DMS 273 treated with DMSO at 0.1 percent for 48 hours (cell line): ENCODE data around the gene DCTD.
"Not testable (repeated sequence)": the region's sequence is repeated elsewhere in the genome, so short reads cannot be mapped to it uniquely, and the experiment has no call there.

ENCODE experiments used
- DNase-seq: peaks from one replicate; lab custom pipeline; 2025; lab: John Stamatoyannopoulos, UW

The DCTD gene

DNA sequence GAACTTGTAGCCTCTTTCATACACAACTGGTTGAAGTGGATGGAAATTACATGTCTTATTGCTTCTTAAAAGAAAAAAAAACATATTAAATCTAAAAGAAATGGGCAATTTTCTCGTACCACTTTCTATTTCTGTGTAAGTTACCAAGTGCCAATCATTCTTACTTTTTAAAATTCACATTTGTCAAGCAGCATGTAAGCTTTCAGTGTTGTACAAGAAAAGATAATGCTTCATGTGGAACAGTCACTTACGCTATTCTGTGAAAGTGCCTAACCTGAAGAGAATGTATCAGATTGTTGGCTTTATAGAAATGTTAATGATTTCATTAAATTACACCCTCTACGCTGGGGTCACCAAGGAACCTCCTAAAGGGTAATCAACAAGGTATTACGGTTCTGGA is 4.4 kb upstream of the DCTD start:
- DNase-seq = no peak

GRCh38 chr4:182920676-182921075 is 3.5 kb upstream of the DCTD start:
- no peak for DNase-seq

- no peak for DNase-seq
Measured at GRCh38 chr4:182918791-182919302, 1.7 kb upstream of the DCTD start.

GRCh38 chr4:182918044-182918607 is 940 bp upstream of the DCTD start:
- no peak for DNase-seq

GRCh38 chr4:182916483-182917181 is 554 bp downstream of the DCTD start:
- no peak for DNase-seq

GRCh38 chr4:182914357-182914756 is 2.8 kb downstream of the DCTD start:
- no peak for DNase-seq

DNA sequence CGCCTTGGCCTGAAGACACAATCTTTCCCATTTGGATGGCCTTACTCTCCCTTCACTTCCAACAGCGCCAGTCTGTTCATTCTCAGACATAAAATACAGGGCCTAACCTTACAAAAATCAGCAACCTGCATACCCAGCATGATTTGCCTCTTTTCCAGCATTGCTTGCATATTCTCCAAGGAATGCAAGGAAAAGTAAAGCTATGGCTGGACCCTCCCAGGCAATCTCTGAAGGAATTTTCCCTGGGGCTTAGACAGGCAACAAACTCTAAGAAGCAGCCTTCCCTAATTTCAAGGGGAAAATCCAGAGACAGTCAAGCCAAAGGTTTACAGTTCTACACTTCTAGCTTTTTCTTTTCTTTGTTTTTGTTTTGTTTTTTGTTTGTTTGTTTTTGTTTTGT is 3.6 kb downstream of the DCTD start:
- no peak for DNase-seq

GRCh38 chr4:182913036-182913435 is 4.2 kb downstream of the DCTD start:
- DNase-seq = no peak

- DNase-seq = no peak
Measured at GRCh38 chr4:182908124-182908523, 9.1 kb downstream of the DCTD start.

- no peak for DNase-seq
Measured at GRCh38 chr4:182907396-182907795, 9.8 kb downstream of the DCTD start.

DNA sequence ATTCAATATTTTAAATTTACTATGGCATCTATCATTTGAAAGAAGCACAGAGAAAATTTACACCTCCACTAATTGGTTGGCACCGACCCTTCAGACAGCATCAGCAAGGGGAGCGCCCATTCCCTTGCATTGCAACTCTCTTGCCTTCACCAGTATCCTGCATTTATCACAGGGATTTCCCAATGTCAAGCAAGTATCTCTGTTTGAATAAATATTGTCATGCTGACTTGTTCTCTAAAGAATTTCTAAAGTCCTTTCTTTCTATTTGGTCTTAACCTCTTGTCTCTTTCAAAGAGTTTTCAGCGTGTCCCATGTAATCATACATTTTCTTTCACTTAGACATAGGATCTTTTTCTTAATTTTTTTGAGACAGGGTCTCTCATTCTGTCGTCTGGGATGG is 10.4 kb downstream of the DCTD start:
- no peak for DNase-seq

GRCh38 chr4:182905038-182905437 is 12.1 kb downstream of the DCTD start:
- DNase-seq = no peak

DNA sequence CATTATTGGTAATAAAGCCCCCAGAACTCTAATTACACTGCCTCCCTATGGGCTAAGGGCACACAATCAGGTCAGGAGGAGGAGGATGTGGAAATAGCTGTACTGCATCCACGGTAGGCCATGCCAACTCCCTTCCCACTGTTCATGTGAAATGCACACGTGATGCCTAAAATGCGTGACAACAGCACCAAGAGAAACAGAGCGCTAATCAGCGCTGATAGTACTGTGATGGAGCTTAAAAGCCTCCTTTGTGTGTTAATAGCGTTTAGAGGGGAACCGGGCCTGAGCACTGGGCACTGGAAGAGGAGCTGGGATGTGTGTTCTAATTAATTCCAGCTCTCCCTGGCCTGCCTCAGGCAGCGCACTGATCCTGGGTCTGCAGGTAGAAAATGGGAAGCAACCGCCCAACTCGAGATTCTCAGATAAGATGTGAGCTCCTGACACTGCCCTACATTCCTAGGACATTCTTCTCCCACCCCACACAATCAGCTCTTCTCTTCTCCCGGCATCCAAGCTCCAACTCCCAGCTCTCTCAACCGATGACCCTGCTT is 12.9 kb downstream of the DCTD start:
- no peak for DNase-seq

DNA sequence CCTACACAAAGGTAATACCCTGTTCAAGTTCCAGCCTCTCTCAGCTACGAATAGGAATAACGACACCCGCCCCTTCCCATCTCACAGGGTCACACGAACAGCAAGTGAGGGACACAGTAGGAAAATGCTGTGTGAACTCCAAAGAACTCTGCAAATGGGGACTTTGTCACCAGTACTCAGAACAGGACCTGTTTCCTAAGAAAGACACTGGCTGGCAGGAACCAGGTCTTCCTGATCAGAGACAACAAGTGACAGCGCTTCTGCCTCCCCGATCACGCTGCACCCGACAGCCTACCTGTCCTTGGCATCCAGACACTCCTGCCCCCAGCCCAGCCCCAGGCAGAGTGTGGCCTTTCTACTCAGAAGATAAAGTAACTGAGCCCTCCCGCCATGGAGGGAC is 14.2 kb downstream of the DCTD start:
- DNase-seq = no peak

GRCh38 chr4:182901337-182901736 is 15.8 kb downstream of the DCTD start:
- DNase-seq = no peak

DNA sequence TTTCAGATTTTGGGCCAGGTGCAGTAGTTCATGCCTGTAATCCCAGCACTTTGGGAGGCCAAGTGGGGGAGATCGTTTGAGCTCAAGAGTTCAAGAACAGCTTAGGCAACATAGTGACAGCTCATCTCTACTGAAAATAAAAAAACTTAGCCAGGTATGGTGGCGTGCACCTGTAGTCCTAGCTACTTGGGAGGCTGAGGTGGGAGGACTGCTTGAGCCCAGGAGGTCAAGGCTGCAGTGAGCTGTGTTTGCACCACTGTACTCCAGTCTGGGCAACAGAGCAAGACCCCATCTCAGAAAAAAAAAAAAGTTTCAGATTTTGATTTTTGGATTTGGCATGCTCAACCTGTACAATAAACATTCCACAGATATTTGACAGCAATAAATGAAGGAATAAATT is 17.2 kb downstream of the DCTD start:
- not testable (repeated sequence) for DNase-seq

DNA sequence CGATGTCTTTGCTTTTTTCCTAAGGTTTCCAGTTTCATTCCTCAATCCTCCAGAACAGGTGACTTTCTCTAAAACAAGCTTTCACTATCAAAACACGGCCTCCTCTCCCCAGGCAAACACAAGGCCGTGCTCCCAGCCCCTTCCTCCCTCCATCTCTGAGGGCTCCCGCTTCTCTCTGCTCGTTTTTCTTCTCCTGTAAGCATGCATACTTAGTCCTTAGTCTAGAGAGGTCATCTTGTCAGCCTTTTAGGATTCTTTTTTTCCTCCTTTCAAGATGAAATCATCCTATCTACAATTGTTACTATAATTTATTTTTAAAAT is 18.7 kb downstream of the DCTD start:
- DNase-seq = no peak

DNA sequence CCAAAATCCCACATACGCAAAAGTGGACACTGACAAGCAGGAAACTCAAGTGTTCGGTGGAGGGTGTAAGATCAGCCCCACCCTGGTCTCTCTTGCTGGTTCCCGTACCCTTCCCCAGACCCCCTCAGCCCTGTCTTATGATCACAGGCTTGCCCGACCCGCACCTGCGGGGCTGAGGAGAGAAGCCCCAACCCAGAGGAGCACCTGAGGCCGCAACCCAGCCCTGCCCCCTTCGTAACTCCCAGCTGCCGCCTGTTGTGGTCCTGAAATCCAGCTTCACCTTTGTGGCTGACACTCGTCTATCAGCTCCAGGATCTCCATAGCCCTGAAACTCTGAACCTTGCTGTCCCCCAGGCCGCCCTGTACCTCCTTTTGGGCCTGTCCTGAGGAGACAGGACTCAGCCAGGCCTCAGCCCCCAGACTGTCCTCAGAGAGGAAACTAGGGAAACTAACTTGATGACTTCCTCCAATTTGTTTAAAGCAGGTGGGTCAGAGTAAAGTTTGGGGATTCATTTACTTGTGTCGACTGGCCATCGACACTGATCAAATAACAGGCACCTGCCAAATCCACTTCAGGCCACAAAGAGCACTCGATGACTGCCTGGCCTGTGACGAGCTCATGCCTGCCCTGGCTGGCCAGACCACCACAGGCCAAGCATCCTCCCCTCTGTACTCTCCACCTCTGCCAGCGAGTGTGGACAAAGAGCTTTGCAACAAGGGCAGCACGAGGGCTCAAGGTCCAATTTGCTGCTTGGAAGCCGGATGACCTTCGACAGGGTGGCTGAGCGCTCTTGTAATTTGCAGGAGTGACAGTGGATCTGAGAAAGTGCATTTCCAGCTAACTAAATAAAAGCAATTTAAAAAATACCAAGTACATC is 19.3 kb downstream of the DCTD start:
- no peak for DNase-seq

DNA sequence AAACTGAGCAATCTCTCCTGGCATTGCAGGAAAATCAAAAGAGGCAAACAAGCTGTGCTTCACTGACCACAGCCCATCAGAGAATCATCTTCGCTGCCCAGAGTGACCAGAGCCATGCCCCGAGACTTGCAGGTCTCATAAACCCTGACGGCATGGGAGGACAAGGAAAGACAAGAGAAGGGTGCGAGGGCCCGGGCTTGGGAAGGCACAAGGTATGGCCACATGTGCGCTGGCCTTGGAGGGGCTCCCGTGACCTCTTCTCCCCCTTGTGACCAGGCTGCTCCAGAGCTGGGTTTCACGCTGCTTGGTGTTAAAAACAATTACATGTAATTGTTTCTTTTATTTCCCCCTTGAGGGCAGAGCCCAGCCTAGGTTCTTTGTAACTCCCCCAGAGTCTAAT is 20.8 kb downstream of the DCTD start:
- DNase-seq = no peak

GRCh38 chr4:182895791-182896292 is 21.3 kb downstream of the DCTD start:
- no peak for DNase-seq

- DNase-seq = no peak
Measured at GRCh38 chr4:182894681-182895275, 22.4 kb downstream of the DCTD start.

DNA sequence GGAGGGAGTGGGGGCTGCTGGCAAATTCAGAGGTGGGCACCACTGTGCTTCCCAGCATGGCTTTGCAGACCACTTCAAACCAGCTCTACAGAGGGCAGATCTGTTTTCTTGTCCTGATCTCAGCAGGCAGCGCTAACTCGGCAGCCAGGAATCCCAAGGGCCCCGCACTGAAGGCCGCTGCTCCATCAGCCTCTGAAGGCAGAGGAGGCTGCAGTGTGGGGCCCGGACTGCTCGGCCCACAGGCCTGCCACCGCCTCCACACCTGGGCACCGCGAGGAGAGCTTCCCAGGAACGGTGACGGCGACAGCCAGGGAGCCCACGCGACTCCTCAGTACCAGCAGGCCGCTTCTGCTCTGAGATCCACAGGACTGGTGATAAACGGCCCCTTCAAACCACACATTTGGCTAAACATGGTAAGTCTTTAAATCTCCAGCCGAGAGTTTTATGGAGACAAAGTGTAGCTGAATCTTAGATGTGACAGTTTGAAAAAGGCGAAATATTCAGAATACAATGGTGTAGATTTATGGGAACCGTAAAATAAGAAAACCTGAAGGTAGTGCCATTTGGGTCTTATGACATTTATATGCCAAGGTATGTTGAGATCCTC is 23.6 kb downstream of the DCTD start:
- DNase-seq = no peak
